ENCODE data around the gene FOXP1.

GRCh38 chr3:70992562-70993204 lies 590.8 kb downstream of the FOXP1 start:
- TF ChIP-seq CTCF (IDR thresholded peaks at IDR 0.05; ENCODE audit: control extremely low read depth in 1 of 3, insufficient read depth in 1 of 3, low read depth in 1 of 3, low read length in 3 of 3), result no peak
- no peak for TF ChIP-seq BRCA1 (IDR thresholded peaks at IDR 0.05; ENCODE audit: low read depth, low read length)
- TF ChIP-seq SP1 (IDR thresholded peaks at IDR 0.05; ENCODE audit: low read depth, low read length), result no peak
- no peak for TF ChIP-seq ZNF274 (IDR thresholded peaks at IDR 0.05; ENCODE audit: borderline replicate concordance, extremely low read depth, low read length)
- TF ChIP-seq CBX8 (IDR thresholded peaks at IDR 0.05; ENCODE audit: borderline replicate concordance, low read depth, low read length), result no peak
- TF ChIP-seq EP300 (IDR thresholded peaks at IDR 0.05; ENCODE audit: borderline replicate concordance in 1 of 2, low read depth in 2 of 2, low read length in 2 of 2), result no peak
- no peak for TF ChIP-seq YY1 (IDR thresholded peaks at IDR 0.05; ENCODE audit: low read depth, low read length)
- TF ChIP-seq NANOG (IDR thresholded peaks at IDR 0.05; ENCODE audit: insufficient read depth, low read depth, low read length, poor library complexity, severe bottlenecking), result no peak
- no peak for TF ChIP-seq CEBPB (IDR thresholded peaks at IDR 0.05; ENCODE audit: low read depth, low read length)
- TF ChIP-seq USF2 (IDR thresholded peaks at IDR 0.05; ENCODE audit: low read length), result no peak

Data from H1 (cell line).